Amniotic epithelial cell (primary cell): ENCODE measurements around the gene CARD6.
"Not testable (repeated sequence)": the region's sequence is repeated elsewhere in the genome, so short reads cannot be mapped to it uniquely, and the experiment has no call there.

Experiments
- DNase-seq: peaks from one replicate; pipeline ENCODE4 v3.0.0-alpha.2; 2010; ENCODE audit warnings: low read depth

The CARD6 gene

DNA sequence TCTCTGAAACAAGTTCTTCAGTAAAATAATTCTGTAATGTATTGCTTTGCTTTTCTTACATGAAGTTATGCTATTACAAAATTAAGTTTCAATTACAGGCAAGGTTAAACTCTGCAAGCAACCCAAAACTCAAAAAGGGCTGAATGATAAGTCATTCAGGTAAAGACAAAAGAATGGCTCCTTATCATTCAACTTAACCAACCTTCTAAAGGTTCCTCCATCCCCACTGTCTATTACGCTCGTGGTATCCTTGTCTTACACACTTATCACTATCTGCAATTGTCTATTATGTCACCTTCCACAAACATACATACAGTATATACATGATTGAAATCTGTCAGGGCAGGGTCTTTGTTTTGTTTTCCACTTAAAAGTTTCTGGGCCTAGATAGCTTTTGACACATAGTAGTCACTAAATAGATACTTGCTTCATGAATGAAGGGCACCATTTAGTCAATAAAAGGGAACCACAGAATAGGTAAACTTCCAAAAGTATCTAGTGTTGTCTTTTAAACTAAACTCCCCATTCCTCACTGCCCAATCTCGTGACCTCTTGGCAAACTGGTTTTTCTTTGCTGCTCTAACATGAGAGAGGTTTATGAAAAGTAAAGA lies 13.0 kb upstream of the CARD6 start:
- no peak for DNase-seq

GRCh38 chr5:40828690-40829661 lies 12.2 kb upstream of the CARD6 start:
- DNase-seq = no peak

DNA sequence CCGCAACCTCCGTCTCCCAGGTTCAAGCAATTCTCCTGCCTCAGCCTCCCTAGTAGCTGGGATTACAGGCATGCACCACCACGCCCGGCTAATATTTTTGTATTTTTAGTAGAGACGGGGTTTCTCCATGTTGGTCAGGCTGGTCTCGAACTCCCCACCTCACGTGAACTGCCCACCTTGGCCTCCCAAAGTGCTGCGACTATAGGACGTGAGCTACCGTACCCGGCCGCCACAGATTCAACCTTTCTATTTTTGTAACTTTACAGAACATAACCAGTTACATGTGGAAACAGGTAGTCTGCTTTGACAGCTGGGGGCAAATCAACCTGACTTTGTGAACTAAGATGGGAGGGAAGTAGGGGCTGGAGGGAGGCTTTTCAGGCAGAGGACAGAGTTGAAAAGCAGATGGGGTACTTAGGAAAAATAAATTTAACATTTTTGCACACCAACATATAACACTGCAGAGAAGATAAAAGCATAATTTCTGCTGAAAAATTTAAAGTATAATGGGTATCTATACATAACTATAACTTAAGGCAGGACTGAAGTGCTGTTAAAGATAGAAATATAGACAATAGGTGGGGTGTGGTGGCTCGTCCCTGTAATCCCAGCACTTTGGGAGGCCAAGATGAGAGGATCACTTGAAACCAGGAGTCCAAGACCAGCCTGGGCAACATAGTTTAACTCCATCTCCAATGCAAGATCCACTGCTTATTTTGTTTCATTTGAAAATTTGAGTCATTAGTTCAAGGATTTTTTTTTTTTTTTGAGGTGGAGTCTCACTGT lies 11.2 kb upstream of the CARD6 start:
- no peak for DNase-seq

GRCh38 chr5:40831346-40832210 lies 9.6 kb upstream of the CARD6 start:
- DNase-seq = no peak

DNA sequence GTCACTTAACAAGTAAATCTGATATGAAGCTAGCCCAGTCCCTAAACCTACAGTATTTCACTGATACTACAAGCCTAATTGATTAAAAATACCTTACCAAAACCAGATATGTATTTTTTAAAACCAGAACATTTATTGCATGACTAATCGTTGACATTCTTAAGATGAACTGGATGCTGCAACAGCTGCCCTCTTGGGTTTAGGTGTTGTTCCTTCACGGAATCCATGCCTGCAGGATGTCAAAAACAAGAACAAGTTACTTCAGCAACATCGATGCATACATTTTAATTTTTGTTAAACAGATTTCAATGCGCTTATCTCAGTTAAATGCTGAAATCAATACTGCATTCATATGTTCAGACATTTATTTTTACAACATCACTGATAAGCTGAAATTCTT lies 8.8 kb upstream of the CARD6 start:
- DNase-seq = peak; percentile 35

DNA sequence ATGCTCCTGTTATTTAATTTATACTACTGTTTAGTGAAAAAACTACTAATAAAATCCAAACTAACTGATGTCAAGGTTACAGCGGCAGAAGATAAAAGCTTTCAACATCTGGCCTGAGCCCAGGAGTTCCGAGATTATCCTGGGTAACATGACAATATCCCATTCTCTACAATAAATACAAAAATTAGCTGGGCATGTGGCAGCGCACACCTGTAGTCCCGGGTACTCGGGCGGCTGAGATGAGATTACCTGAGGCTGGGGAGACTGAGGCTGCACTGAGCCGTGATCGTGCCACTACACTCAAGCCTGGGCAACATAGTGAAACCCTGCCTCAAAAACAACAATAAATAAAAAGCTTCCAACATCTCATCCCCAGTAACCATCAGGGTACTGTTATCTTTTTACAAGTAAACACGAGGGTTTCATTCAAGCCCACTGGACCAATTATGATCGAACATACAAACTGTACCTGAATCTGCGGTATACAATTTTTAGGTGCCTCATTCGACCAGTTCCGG lies 7.4 kb upstream of the CARD6 start:
- no peak for DNase-seq

GRCh38 chr5:40834391-40834848 lies 6.7 kb upstream of the CARD6 start:
- peak; percentile 32 for DNase-seq

- peak; percentile 98 for DNase-seq
Measured at GRCh38 chr5:40834849-40835787, 6.0 kb upstream of the CARD6 start, which contains the start of gene RPL37. TSS of gene RPL37 (minus strand) at chr5:40835222. CDS start at chr5:40835185, 37 bp downstream.

DNA sequence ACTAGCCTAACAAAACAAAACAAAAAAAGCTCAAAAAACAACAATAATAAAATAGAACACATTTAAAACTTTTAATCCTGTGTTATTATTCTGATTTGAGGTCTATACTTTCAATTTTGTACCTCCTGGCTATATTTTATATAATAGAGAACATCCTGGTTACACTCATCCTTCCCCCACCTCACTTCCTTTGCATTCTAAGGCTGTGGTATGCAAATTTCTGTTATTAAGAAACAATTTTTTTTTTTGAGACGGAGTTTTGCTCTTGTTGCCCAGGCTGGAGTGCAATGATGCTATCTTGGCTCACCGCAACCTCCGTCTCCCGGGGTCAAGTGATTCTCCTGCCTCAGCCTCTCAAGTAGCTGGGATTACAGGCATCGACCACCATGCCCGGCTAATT lies 3.1 kb upstream of the CARD6 start:
- DNase-seq = no peak

- peak; percentile 34 for DNase-seq
Measured at GRCh38 chr5:40842351-40842750, 1.2 kb downstream of the CARD6 start.

GRCh38 chr5:40844565-40844964 lies 3.4 kb downstream of the CARD6 start:
- no peak for DNase-seq

- no peak for DNase-seq
Measured at GRCh38 chr5:40846371-40846770, 5.2 kb downstream of the CARD6 start.

DNA sequence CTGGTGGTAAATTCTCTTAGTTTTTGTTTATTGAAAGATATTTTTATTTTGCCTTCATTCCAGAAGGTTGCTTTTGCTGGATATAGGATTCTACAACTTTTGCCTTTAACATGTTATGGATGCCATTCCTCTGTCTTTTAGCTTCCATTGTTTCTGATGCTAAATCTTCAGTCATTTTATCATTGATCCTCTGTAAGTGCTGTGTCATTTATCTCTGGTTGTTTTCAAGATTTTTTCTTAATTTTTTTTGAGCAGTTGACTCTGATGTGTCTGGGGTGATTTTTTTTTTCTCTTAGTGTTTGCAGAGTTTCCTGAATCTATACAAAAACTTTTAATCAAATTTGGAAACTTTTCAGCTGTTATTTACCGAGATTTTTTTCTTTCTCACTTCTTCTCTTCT lies 6.4 kb downstream of the CARD6 start:
- no peak for DNase-seq

DNA sequence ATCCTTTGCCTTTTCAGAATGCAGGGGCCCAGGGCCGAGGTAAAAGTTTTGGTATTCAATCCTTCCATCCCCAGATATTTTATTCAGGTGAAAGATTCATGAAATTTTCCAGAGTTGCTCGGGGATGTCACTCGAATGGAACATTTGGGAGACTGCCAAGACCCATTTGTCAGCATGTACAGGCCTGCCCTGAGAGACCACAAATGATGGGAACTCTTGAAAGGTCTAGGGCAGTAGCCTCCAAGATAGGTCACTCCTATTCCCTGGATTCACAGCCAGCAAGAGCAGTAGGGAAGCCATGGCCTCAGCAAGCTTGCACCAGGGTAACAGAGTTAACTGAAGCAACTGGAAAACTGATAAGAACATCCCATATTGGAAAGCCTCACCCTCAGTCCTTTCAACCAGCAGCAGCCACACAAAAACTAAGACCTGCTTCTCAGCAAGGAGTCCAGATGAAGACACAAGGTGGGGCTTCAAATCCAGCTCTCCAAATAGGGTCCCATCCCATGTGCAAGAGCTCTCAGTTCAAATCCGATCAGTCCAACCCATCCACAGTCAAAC lies 12.5 kb downstream of the CARD6 start:
- DNase-seq = no peak

- no peak for DNase-seq
Measured at GRCh38 chr5:40860711-40861110, 19.5 kb downstream of the CARD6 start.

DNA sequence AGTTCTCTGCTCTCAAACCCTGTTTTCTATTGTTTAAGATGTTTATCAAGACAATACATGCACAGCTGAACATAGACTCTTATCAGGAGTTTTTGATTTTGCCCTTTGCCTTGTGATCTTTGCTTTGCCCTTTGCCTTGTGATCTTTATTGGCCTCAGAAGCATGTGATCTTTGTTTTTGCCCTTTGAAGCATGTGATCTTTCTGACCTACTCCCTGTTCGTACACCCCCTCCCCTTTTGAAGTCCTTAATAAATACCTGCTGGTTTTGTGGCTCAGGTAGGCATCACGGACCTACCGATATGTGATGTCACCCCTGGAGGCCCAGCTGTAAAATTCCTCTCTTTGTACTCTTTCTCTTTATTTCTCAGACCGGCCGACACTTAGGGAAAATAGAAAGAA lies 23.8 kb downstream of the CARD6 start:
- DNase-seq = not testable (repeated sequence)

- no peak for DNase-seq
Measured at GRCh38 chr5:40866844-40867243, 25.7 kb downstream of the CARD6 start.

DNA sequence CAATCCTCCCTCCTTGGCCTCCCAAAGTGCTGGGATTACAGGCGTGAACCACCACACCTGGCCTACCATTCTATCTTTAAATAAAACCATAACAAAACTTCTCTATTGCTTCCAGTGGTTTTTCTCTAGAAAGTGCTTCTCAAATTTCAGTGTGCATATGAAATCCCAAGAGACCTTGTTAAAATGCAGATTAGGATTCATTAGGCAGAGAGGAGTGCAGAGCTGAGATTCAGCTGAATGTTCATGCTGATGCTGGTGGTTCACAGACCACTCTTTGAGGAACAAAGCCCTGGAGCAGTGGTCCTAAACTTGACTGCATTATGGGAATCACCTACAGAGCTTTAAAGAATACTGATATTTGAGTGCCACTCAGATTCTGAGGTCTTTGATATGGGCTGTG lies 28.2 kb downstream of the CARD6 start:
- no peak for DNase-seq

GRCh38 chr5:40871177-40871576 lies 30.0 kb downstream of the CARD6 start:
- DNase-seq = peak; percentile 6

GRCh38 chr5:40872253-40872652 lies 31.1 kb downstream of the CARD6 start:
- not testable (repeated sequence) for DNase-seq
